ENCODE results near the gene MUC2.

Gene MUC2

DNA sequence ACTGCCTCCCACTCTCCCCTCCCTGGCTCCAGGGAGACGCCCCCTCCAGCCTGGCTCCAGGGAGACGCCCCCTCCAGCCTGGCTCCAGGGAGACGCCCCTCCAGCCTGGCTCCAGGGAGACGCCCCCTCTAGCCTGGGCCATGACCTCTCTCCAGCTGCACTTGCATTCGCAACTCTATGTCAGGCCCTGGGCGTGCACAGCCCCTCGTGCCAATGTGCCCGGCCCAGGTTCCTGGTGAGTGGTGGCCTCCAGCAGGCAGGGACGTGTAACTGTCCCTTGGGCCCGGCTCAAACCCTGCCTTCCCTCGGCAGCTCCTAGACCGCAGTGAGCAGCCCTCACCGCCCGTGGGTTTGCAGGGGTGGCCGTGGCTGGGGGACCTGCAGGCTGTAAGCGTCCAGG, 45.0 kb upstream of the MUC2 start:
- H3K9ac ChIP-seq (ENCODE audit: low read length): no peak overlapping the region
- no peak for DNase-seq
- no peak overlapping the region for H4K12ac ChIP-seq (ENCODE audit: low read depth, low read length)
- no peak overlapping the region for H3K4me2 ChIP-seq (ENCODE audit: low read length)
- H3K27ac ChIP-seq (ENCODE audit: low read depth, low read length): no peak overlapping the region
- H3K4me3 ChIP-seq (ENCODE audit: low read depth, low read length): no peak overlapping the region
- no CpG with 5 or more reads among the region's 16 CpGs for WGBS (ENCODE audit: extremely low coverage, insufficient coverage, insufficient read length)
- H3K79me1 ChIP-seq (ENCODE audit: low read length): no peaks in the 10 kb centered on the region
- H2BK5ac ChIP-seq (ENCODE audit: low read depth, low read length, poor library complexity): no peak overlapping the region
- peaks cover 10% of the 10 kb centered on the region for H3K9me3 ChIP-seq (ENCODE audit: insufficient read depth, low read depth, low read length)
- no peaks in the 10 kb centered on the region for H3K4me1 ChIP-seq (ENCODE audit: control insufficient read depth in 1 of 2, insufficient read depth in 2 of 2, low read length in 2 of 2)
- no peak overlapping the region for H3K14ac ChIP-seq (ENCODE audit: low read length)
- no peak overlapping the region for H3K18ac ChIP-seq (ENCODE audit: low read length)
- H4K8ac ChIP-seq (ENCODE audit: low read depth, low read length): no peak overlapping the region
- H3K79me2 ChIP-seq (ENCODE audit: control insufficient read depth, insufficient read depth, low read length, poor library complexity): no peaks in the 10 kb centered on the region
- no peak overlapping the region for H4K91ac ChIP-seq (ENCODE audit: low read depth, low read length)
- no peak overlapping the region for H3K23ac ChIP-seq (ENCODE audit: low read length)
- no peak overlapping the region for H2AFZ ChIP-seq (ENCODE audit: insufficient read depth, low read length, poor library complexity)
- no peak overlapping the region for H2BK120ac ChIP-seq (ENCODE audit: insufficient read depth, low read length, poor library complexity)
- H2BK12ac ChIP-seq (ENCODE audit: low read length): no peak overlapping the region
- peaks cover 0 to 2% of the 10 kb centered on the region in 2 experiments for H3K36me3 ChIP-seq (ENCODE audit: control insufficient read depth in 1 of 2, insufficient read depth in 2 of 2, low read length in 2 of 2)
- no peaks in the 10 kb centered on the region for H3K27me3 ChIP-seq (ENCODE audit: insufficient read depth, low read length)
- H3K4ac ChIP-seq (ENCODE audit: low read depth, low read length): no peak overlapping the region
- H2AK5ac ChIP-seq (ENCODE audit: low read length): no peak overlapping the region

DNA sequence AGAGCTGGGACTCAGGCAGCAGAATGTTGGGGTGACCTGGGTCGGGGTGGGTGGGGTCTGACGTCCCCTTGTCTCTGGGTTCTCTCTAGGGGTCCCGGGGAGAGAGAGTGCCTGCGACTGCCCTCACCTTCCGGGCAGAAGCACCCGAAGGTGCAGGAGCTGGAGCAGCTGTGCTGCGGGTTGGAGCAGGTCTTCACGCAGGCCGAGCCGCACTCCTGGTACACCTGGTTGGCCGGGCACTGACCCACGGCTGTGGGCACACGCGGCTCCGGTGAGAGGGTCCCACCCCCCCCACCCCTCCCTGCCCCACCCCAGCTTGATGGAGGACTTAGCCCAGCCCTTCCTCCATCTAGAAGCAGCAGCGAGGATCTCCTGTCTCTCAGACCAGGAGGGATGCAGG, 44.6 kb upstream of the MUC2 start:
- Histone ChIP-seq H4K91ac (ENCODE audit: low read depth, low read length) (no peak overlapping the region), H3K27me3 (ENCODE audit: insufficient read depth, low read length) (no peaks in the 10 kb centered on the region), H3K27ac (ENCODE audit: low read depth, low read length) (no peak overlapping the region), H2BK120ac (ENCODE audit: insufficient read depth, low read length, poor library complexity) (no peak overlapping the region), H3K9ac (ENCODE audit: low read length) (no peak overlapping the region), H3K36me3 (ENCODE audit: control insufficient read depth in 1 of 2, insufficient read depth in 2 of 2, low read length in 2 of 2) (peaks cover 0 to 2% of the 10 kb centered on the region in 2 experiments), H2AK5ac (ENCODE audit: low read length) (no peak overlapping the region), H3K18ac (ENCODE audit: low read length) (no peak overlapping the region), H3K4ac (ENCODE audit: low read depth, low read length) (no peak overlapping the region), H3K79me1 (ENCODE audit: low read length) (no peaks in the 10 kb centered on the region), H4K8ac (ENCODE audit: low read depth, low read length) (no peak overlapping the region), H3K23ac (ENCODE audit: low read length) (no peak overlapping the region), H2BK12ac (ENCODE audit: low read length) (no peak overlapping the region), H3K4me2 (ENCODE audit: low read length) (no peak overlapping the region), H3K14ac (ENCODE audit: low read length) (no peak overlapping the region), H4K12ac (ENCODE audit: low read depth, low read length) (no peak overlapping the region), H3K4me3 (ENCODE audit: low read depth, low read length) (no peak overlapping the region), H2BK5ac (ENCODE audit: low read depth, low read length, poor library complexity) (no peak overlapping the region), H3K4me1 (ENCODE audit: control insufficient read depth in 1 of 2, insufficient read depth in 2 of 2, low read length in 2 of 2) (no peaks in the 10 kb centered on the region), H3K79me2 (ENCODE audit: control insufficient read depth, insufficient read depth, low read length, poor library complexity) (no peaks in the 10 kb centered on the region), H3K9me3 (ENCODE audit: insufficient read depth, low read depth, low read length) (peaks cover 12% of the 10 kb centered on the region), H2AFZ (ENCODE audit: insufficient read depth, low read length, poor library complexity) (no peak overlapping the region)
- DNase-seq: no peak
- WGBS (ENCODE audit: extremely low coverage, insufficient coverage, insufficient read length): no CpG with 5 or more reads among the region's 16 CpGs

DNA sequence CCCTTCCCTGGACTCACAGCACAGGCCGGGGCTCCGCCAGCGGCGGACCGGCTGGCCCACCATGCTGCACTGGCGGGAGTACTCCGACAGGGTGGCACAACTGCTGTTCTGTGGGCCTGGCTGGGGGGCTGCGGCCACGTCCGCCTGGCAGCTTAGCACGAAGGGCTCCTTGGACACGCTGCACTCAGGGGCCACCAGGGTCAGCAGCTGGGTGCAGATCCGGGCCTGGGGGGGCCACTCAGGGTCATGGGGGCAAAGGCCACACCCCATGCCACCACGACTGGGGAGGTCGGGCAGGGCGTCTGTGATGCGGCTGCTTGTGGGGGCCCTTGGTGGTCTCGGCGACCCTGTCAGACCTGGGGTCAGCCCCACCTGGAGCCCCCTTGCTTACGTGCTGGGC, 44.1 kb upstream of the MUC2 start:
- no peak overlapping the region for H3K9ac ChIP-seq (ENCODE audit: low read length)
- peaks cover 0 to 2% of the 10 kb centered on the region in 2 experiments for H3K36me3 ChIP-seq (ENCODE audit: control insufficient read depth in 1 of 2, insufficient read depth in 2 of 2, low read length in 2 of 2)
- H3K18ac ChIP-seq (ENCODE audit: low read length): no peak overlapping the region
- H2BK12ac ChIP-seq (ENCODE audit: low read length): no peak overlapping the region
- H4K12ac ChIP-seq (ENCODE audit: low read depth, low read length): no peak overlapping the region
- H3K9me3 ChIP-seq (ENCODE audit: insufficient read depth, low read depth, low read length): peaks cover 12% of the 10 kb centered on the region
- no peak overlapping the region for H3K4ac ChIP-seq (ENCODE audit: low read depth, low read length)
- H4K8ac ChIP-seq (ENCODE audit: low read depth, low read length): no peak overlapping the region
- H3K4me2 ChIP-seq (ENCODE audit: low read length): no peak overlapping the region
- no peak overlapping the region for H2BK5ac ChIP-seq (ENCODE audit: low read depth, low read length, poor library complexity)
- no peak overlapping the region for H3K23ac ChIP-seq (ENCODE audit: low read length)
- no peaks in the 10 kb centered on the region for H3K79me2 ChIP-seq (ENCODE audit: control insufficient read depth, insufficient read depth, low read length, poor library complexity)
- H3K79me1 ChIP-seq (ENCODE audit: low read length): no peaks in the 10 kb centered on the region
- no peak overlapping the region for H2BK120ac ChIP-seq (ENCODE audit: insufficient read depth, low read length, poor library complexity)
- DNase-seq: no peak
- H4K91ac ChIP-seq (ENCODE audit: low read depth, low read length): no peak overlapping the region
- H3K4me1 ChIP-seq (ENCODE audit: control insufficient read depth in 1 of 2, insufficient read depth in 2 of 2, low read length in 2 of 2): no peaks in the 10 kb centered on the region
- no peaks in the 10 kb centered on the region for H3K27me3 ChIP-seq (ENCODE audit: insufficient read depth, low read length)
- H3K14ac ChIP-seq (ENCODE audit: low read length): no peak overlapping the region
- H3K27ac ChIP-seq (ENCODE audit: low read depth, low read length): no peak overlapping the region
- no peak overlapping the region for H3K4me3 ChIP-seq (ENCODE audit: low read depth, low read length)
- no peak overlapping the region for H2AFZ ChIP-seq (ENCODE audit: insufficient read depth, low read length, poor library complexity)
- WGBS (ENCODE audit: extremely low coverage, insufficient coverage, insufficient read length): no CpG with 5 or more reads among the region's 20 CpGs
- H2AK5ac ChIP-seq (ENCODE audit: low read length): no peak overlapping the region

DNA sequence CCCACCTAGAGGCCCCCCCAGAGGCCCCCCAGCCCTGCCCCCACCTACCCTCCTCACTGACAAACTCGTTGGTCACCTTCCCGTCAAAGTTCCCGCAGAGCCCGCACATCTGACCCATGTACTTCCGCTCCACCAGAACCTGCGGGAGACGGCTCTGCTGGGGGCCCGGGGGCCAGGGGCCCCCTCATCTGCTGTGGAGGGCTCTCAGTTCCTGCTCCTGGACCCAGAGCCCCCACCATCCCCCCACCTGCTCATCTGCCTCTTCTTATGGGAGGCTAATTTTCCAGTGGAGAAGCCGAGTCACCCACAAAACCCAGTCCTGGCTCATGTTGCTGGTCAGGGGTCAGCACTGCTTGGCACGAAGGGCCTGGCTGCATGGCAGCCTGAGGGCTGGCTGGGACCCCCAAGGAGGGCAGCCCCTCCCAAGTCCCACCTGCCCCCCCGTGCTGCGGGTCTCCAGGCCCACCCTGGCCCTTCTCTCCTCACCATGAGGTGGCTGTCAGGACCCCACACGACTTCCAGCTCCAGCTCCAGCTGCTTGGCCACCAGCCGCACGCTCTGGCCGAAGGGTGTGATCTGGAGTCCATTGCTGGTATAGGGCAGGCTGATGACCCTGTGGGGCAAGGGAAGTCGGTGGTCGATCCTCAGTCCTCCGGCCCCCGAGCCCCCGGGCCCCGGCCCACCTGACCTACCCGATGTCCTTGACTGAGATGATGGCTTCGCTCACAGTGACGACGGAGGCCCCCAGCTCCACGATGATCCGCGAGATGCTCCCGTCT, 43.4 kb upstream of the MUC2 start:
- H4K91ac ChIP-seq (ENCODE audit: low read depth, low read length): no peak overlapping the region
- H3K79me1 ChIP-seq (ENCODE audit: low read length): no peaks in the 10 kb centered on the region
- no peak overlapping the region for H3K14ac ChIP-seq (ENCODE audit: low read length)
- no peak overlapping the region for H2AK5ac ChIP-seq (ENCODE audit: low read length)
- no CpG with 5 or more reads among the region's 30 CpGs for WGBS (ENCODE audit: extremely low coverage, insufficient coverage, insufficient read length)
- no peaks in the 10 kb centered on the region for H3K79me2 ChIP-seq (ENCODE audit: control insufficient read depth, insufficient read depth, low read length, poor library complexity)
- no peak overlapping the region for H2BK12ac ChIP-seq (ENCODE audit: low read length)
- no peak overlapping the region for H3K4ac ChIP-seq (ENCODE audit: low read depth, low read length)
- H3K4me1 ChIP-seq (ENCODE audit: control insufficient read depth in 1 of 2, insufficient read depth in 2 of 2, low read length in 2 of 2): no peaks in the 10 kb centered on the region
- H2BK120ac ChIP-seq (ENCODE audit: insufficient read depth, low read length, poor library complexity): no peak overlapping the region
- no peak overlapping the region for H4K12ac ChIP-seq (ENCODE audit: low read depth, low read length)
- peaks cover 11% of the 10 kb centered on the region for H3K9me3 ChIP-seq (ENCODE audit: insufficient read depth, low read depth, low read length)
- no peak overlapping the region for H3K4me2 ChIP-seq (ENCODE audit: low read length)
- peak overlapping the region; percentile 23 for H3K4me3 ChIP-seq (ENCODE audit: low read depth, low read length)
- H4K8ac ChIP-seq (ENCODE audit: low read depth, low read length): no peak overlapping the region
- H3K27ac ChIP-seq (ENCODE audit: low read depth, low read length): no peak overlapping the region
- no peak overlapping the region for H3K23ac ChIP-seq (ENCODE audit: low read length)
- H3K9ac ChIP-seq (ENCODE audit: low read length): no peak overlapping the region
- DNase-seq: no peak
- H3K18ac ChIP-seq (ENCODE audit: low read length): no peak overlapping the region
- H2AFZ ChIP-seq (ENCODE audit: insufficient read depth, low read length, poor library complexity): no peak overlapping the region
- H3K36me3 ChIP-seq (ENCODE audit: control insufficient read depth in 1 of 2, insufficient read depth in 2 of 2, low read length in 2 of 2): no peaks in the 10 kb centered on the region
- no peak overlapping the region for H2BK5ac ChIP-seq (ENCODE audit: low read depth, low read length, poor library complexity)
- no peaks in the 10 kb centered on the region for H3K27me3 ChIP-seq (ENCODE audit: insufficient read depth, low read length)
